CD14-positive monocyte (primary cell): ENCODE data around the gene TMEFF1. TPM values are rescaled to one million over a fixed set of nuclear protein-coding genes. Genes with fewer than 3 reads are reported as not detected.

ENCODE experiments used
- DNase-seq, 3 donors: peaks; one replicate each; pipeline ENCODE4 v3.0.0-alpha.2; 2011 to 2022
- H2AFZ ChIP-seq: 2 replicates; pipeline ENCODE4 v1.6.0; 2012; ENCODE audit warnings: mild to moderate bottlenecking, low read depth, low read length, inconsistent platforms; ENCODE audit not compliant: insufficient read depth, poor library complexity, severe bottlenecking
- H3K27ac ChIP-seq, 2 donors: 1 replicate in 1 of 2; 2 replicates in 1 of 2; pipeline ENCODE4 v1.5.1; 2012 to 2013; ENCODE audit warnings: low read length in 2 of 2, control low read depth in 1 of 2, inconsistent platforms in 1 of 2, low read depth in 1 of 2, mild to moderate bottlenecking in 1 of 2
- H3K27me3 ChIP-seq, 2 donors: one replicate each; pipeline versions ENCODE4 v1.6.0 to v1.6.1; 2011 to 2013; ENCODE audit warnings: low read length in 2 of 2; ENCODE audit not compliant: control insufficient read depth in 2 of 2, insufficient read depth in 2 of 2
- H3K36me3 ChIP-seq, 2 donors: replicated peaks in 1 of 2; 1 replicate in 1 of 2; 2 replicates in 1 of 2; pipeline versions ENCODE4 v1.5.1 to v1.6.1; 2012 to 2013; ENCODE audit warnings: low read length in 2 of 2, control low read depth in 1 of 2, inconsistent platforms in 1 of 2, mild to moderate bottlenecking in 1 of 2; ENCODE audit not compliant: insufficient read depth in 2 of 2, control insufficient read depth in 1 of 2
- H3K4me1 ChIP-seq, 2 donors: 1 replicate in 1 of 2; 2 replicates in 1 of 2; pipeline versions ENCODE4 v1.5.1 to v1.6.1; 2012 to 2013; ENCODE audit warnings: low read length in 2 of 2, control low read depth in 1 of 2, inconsistent platforms in 1 of 2, mild to moderate bottlenecking in 1 of 2, moderate library complexity in 1 of 2; ENCODE audit not compliant: insufficient read depth in 2 of 2, control insufficient read depth in 1 of 2
- H3K4me2 ChIP-seq: replicated peaks from 2 replicates; pipeline ENCODE3; 2012; ENCODE audit warnings: low read length, moderate library complexity, mild to moderate bottlenecking; ENCODE audit not compliant: poor library complexity, severe bottlenecking; ENCODE audit errors: extremely low read depth
- H3K4me3 ChIP-seq, 3 experiments: fragments of 200-600 bp in 1 of 3; sonication (generic) in 1 of 3; replicated peaks in 1 of 3; 1 replicate in 2 of 3; 2 replicates in 1 of 3; pipeline ENCODE4 v1.5.1; 2011 to 2013; ENCODE audit warnings: low read length in 3 of 3, mild to moderate bottlenecking in 3 of 3, control low read depth in 2 of 3, low read depth in 2 of 3, inconsistent platforms in 1 of 3, moderate library complexity in 1 of 3
- H3K79me2 ChIP-seq: 2 replicates; pipeline ENCODE4 v1.6.0; 2012; ENCODE audit warnings: mild to moderate bottlenecking, control low read depth, inconsistent platforms, low read length, moderate library complexity; ENCODE audit not compliant: insufficient read depth
- H3K9ac ChIP-seq: 2 replicates; pipeline ENCODE4 v1.6.0; 2017; ENCODE audit warnings: low read length, mild to moderate bottlenecking; ENCODE audit not compliant: insufficient read depth, poor library complexity, severe bottlenecking
- H3K9me3 ChIP-seq, 2 donors: replicated peaks in 1 of 2; 1 replicate in 1 of 2; 2 replicates in 1 of 2; pipeline versions ENCODE4 v1.5.1 to v1.6.1; 2012 to 2013; ENCODE audit warnings: low read length in 2 of 2, control low read depth in 1 of 2; ENCODE audit not compliant: control insufficient read depth in 1 of 2, insufficient read depth in 1 of 2
- H4K20me1 ChIP-seq: 2 replicates; pipeline ENCODE4 v1.6.0; 2012; ENCODE audit warnings: mild to moderate bottlenecking, low read length, control low read depth, moderate library complexity; ENCODE audit not compliant: insufficient read depth
- H3K27ac Mint-ChIP-seq, 7 donors: one replicate each; pipeline ENCODE4 v1.8.0; 2020; ENCODE audit warnings: mild to moderate bottlenecking in 7 of 7, mixed read lengths in 7 of 7, moderate library complexity in 6 of 7, inconsistent platforms in 2 of 7
- H3K27me3 Mint-ChIP-seq, 3 donors: one replicate each; pipeline ENCODE4 v1.8.0; 2021 to 2022; ENCODE audit warnings: low read depth in 3 of 3, mild to moderate bottlenecking in 3 of 3, mixed read lengths in 3 of 3, moderate library complexity in 3 of 3, inconsistent platforms in 1 of 3
- H3K36me3 Mint-ChIP-seq, 2 donors: one replicate each; pipeline ENCODE4 v1.8.0; 2020; ENCODE audit warnings: mixed read lengths in 2 of 2, inconsistent platforms in 1 of 2, mild to moderate bottlenecking in 1 of 2
- H3K4me1 Mint-ChIP-seq: one replicate; pipeline ENCODE4 v1.8.0; 2020; ENCODE audit warnings: mild to moderate bottlenecking, mixed read lengths
- H3K4me3 Mint-ChIP-seq, 2 donors: one replicate each; pipeline ENCODE4 v1.8.0; 2020; ENCODE audit warnings: mild to moderate bottlenecking in 2 of 2, mixed read lengths in 2 of 2, moderate library complexity in 1 of 2
- H3K9me3 Mint-ChIP-seq, 7 donors: one replicate each; pipeline ENCODE4 v1.8.0; 2020 to 2022; ENCODE audit warnings: mixed read lengths in 7 of 7, mild to moderate bottlenecking in 6 of 7, moderate library complexity in 6 of 7, inconsistent platforms in 2 of 7
- WGBS: methylation state at CpG from one replicate; pipeline ENCODE4 v1.1.5; 2013; ENCODE audit warnings: missing lambda C conversion rate; ENCODE audit not compliant: insufficient coverage; 5-methylcytosine and 5-hydroxymethylcytosine counted together
- intact Hi-C, 2 donors: fragments of 100-400 bp; cut with micrococcal nuclease; formaldehyde crosslinking; loops; one replicate each; pipeline versions ENCODE4 v1.15.0 to v1.15.1; 2023
- polyA plus RNA-seq, 3 donors: library from polyadenylated mRNA; depleted of rRNA in 1 of 3; unstranded in 2 of 3; stranded (reverse) in 1 of 3; fragments of 300-500 nt in 2 of 3; fragments of >200 nt in 1 of 3; fragmentation: Illumina TruSeq in 2 of 3; gene quantifications; 1 replicate in 2 of 3; 2 replicates in 1 of 3; pipeline ENCODE4 v1.2.3, GENCODE V29; 2012 to 2021
- TF ChIP-seq, protein P1 (sequence below): fragments of 200-600 bp; IDR thresholded peaks from one replicate; pipeline ENCODE4 v1.8.0; 2022; ENCODE audit warnings: antibody characterized with exemption, mild to moderate bottlenecking

The TMEFF1 gene
- polyA plus RNA-seq, 3 donors, result not detected

DNA sequence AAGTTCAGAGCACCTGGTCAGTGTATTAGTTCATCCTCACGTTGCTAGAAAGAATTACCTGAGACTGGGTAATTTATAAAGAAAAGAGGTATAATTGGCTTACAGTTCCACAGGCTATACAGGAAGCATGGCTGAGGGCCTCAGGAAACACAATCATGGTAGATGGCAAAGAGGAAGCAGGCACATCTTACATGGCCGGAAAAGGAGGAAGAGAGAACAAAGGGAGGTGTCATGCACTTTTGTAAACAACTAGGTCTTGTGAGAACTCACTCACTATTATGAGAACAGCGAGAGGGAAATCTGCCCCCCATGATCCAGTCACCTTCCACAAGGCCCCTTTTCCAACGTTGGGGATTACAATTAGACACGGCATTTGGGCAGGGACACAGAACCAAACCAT is 76.1 kb downstream of the TMEFF1 start:
- intact Hi-C loops, result no loop called here
- Histone ChIP-seq H2AFZ (no peak overlapping the region), H3K36me3 (no peaks in the 10 kb centered on the region), H4K20me1 (no peaks in the 10 kb centered on the region), H3K9me3 (peaks cover 10 to 24% of the 10 kb centered on the region in 2 donors), H3K27me3 (no peaks in the 10 kb centered on the region), H3K4me2 (no peak overlapping the region), H3K79me2 (no peaks in the 10 kb centered on the region), H3K9ac (no peak overlapping the region), H3K27ac (no peak overlapping the region), H3K4me1 (no peaks in the 10 kb centered on the region), H3K4me3 (no peak overlapping the region)
- TF ChIP-seq, protein P1, sequence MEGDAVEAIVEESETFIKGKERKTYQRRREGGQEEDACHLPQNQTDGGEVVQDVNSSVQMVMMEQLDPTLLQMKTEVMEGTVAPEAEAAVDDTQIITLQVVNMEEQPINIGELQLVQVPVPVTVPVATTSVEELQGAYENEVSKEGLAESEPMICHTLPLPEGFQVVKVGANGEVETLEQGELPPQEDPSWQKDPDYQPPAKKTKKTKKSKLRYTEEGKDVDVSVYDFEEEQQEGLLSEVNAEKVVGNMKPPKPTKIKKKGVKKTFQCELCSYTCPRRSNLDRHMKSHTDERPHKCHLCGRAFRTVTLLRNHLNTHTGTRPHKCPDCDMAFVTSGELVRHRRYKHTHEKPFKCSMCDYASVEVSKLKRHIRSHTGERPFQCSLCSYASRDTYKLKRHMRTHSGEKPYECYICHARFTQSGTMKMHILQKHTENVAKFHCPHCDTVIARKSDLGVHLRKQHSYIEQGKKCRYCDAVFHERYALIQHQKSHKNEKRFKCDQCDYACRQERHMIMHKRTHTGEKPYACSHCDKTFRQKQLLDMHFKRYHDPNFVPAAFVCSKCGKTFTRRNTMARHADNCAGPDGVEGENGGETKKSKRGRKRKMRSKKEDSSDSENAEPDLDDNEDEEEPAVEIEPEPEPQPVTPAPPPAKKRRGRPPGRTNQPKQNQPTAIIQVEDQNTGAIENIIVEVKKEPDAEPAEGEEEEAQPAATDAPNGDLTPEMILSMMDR, result no peak
- Mint-ChIP-seq H3K9me3 (peaks cover 17 to 33% (median 29%) of the 10 kb centered on the region in 7 donors), H3K36me3 (no peaks in the 10 kb centered on the region), H3K4me1 (peaks cover 5% of the 10 kb centered on the region), H3K27ac (no peak overlapping the region), H3K4me3 (no peak overlapping the region), H3K27me3 (peaks cover 0 to 2% (median 0%) of the 10 kb centered on the region in 3 donors)
- no peak for DNase-seq
- 82% methylated on average over 1 of the region's 5 CpGs for WGBS

DNA sequence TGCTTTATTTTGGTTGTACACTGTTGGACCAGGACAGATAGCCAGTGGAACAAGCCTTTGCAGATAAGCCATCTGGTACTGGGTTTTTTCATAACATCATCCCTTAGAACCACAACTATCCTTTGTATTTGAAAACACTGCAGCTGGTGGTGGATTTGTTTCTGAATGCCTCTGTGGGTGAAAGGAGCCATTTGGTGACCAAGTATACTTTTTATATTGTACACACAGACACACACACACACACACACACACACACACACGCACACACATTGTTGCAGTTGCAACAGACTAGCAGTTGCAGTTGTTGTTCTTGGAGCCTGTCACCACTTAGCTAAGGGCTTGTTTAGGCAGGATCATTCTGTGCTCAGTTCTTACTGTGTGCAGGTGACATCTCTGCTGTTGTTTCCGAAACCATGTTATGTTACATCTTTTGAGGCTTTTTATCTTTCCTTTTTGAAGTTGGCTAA is 82.0 kb downstream of the TMEFF1 start:
- Mint-ChIP-seq H3K27me3 (no peaks in the 10 kb centered on the region), H3K9me3 (no peaks in the 10 kb centered on the region), H3K4me3 (no peak overlapping the region), H3K36me3 (no peaks in the 10 kb centered on the region), H3K27ac (no peak overlapping the region), H3K4me1 (no peaks in the 10 kb centered on the region)
- no peaks in the 10 kb centered on the region for H3K4me1 ChIP-seq
- H3K4me3 ChIP-seq, result no peak overlapping the region
- intact Hi-C loops, result no loop called here
- no peak overlapping the region for H3K4me2 ChIP-seq
- H3K27me3 ChIP-seq, result no peaks in the 10 kb centered on the region
- H4K20me1 ChIP-seq, result no peaks in the 10 kb centered on the region
- no peaks in the 10 kb centered on the region for H3K9me3 ChIP-seq
- H2AFZ ChIP-seq, result no peak overlapping the region
- WGBS, result 78% methylated on average over 1 of the region's 2 CpGs
- DNase-seq, result no peak
- no peaks in the 10 kb centered on the region for H3K79me2 ChIP-seq
- H3K9ac ChIP-seq, result no peak overlapping the region
- no peak overlapping the region for H3K27ac ChIP-seq
- TF ChIP-seq, protein P1, result no peak
- H3K36me3 ChIP-seq, result no peaks in the 10 kb centered on the region
